Esophagus (tissue), 2 donors: ENCODE measurements around the gene OPRL1. TPM values are rescaled to one million over a fixed set of nuclear protein-coding genes. Genes with fewer than 3 reads are reported as not detected.

Experiments
- H3K27ac ChIP-seq, 2 donors: one replicate each; pipeline ENCODE4 v1.5.1; 2013; ENCODE audit warnings: low read depth in 2 of 2, mild to moderate bottlenecking in 2 of 2, inconsistent platforms in 1 of 2, low read length in 1 of 2, moderate library complexity in 1 of 2
- H3K27me3 ChIP-seq, 2 donors: one replicate each; pipeline ENCODE4 v1.6.1; 2013; ENCODE audit warnings: low read length in 2 of 2, control low read depth in 1 of 2, mild to moderate bottlenecking in 1 of 2; ENCODE audit not compliant: insufficient read depth in 2 of 2, control insufficient read depth in 1 of 2
- H3K36me3 ChIP-seq, 2 donors: one replicate each; pipeline ENCODE4 v1.6.1; 2013; ENCODE audit warnings: low read length in 1 of 2; ENCODE audit not compliant: control insufficient read depth in 2 of 2, insufficient read depth in 2 of 2
- H3K4me1 ChIP-seq, 2 donors: one replicate each; pipeline ENCODE4 v1.6.1; 2013; ENCODE audit warnings: low read length in 1 of 2; ENCODE audit not compliant: control insufficient read depth in 2 of 2, insufficient read depth in 2 of 2
- H3K4me3 ChIP-seq, 2 donors: one replicate each; pipeline ENCODE4 v1.5.1; 2013; ENCODE audit warnings: low read length in 2 of 2, mild to moderate bottlenecking in 2 of 2, low read depth in 1 of 2, moderate library complexity in 1 of 2
- H3K9me3 ChIP-seq, 2 donors: one replicate each; pipeline ENCODE4 v1.6.1; 2013; ENCODE audit warnings: mild to moderate bottlenecking in 2 of 2, low read depth in 1 of 2, low read length in 1 of 2, moderate library complexity in 1 of 2; ENCODE audit not compliant: control insufficient read depth in 2 of 2, insufficient read depth in 1 of 2
- WGBS, 2 donors: extraction: QIAGEN DNeasy Blood & Tissue Kit; methylation state at CpG; one replicate each; pipeline ENCODE4 v1.1.7; 2013; 5-methylcytosine and 5-hydroxymethylcytosine counted together
- polyA plus RNA-seq, 2 donors: library from polyadenylated mRNA; stranded (reverse); fragments of 200-250 nt; gene quantifications; one replicate each; pipeline ENCODE4 v1.2.3, GENCODE V29; 2013
- donor health status: healthy with polysubstance abuse.
- donor health status: Bipolar disorder and iron deficiency.

The OPRL1 gene
- polyA plus RNA-seq, 2 donors = 0.13 to 0.14 TPM

DNA sequence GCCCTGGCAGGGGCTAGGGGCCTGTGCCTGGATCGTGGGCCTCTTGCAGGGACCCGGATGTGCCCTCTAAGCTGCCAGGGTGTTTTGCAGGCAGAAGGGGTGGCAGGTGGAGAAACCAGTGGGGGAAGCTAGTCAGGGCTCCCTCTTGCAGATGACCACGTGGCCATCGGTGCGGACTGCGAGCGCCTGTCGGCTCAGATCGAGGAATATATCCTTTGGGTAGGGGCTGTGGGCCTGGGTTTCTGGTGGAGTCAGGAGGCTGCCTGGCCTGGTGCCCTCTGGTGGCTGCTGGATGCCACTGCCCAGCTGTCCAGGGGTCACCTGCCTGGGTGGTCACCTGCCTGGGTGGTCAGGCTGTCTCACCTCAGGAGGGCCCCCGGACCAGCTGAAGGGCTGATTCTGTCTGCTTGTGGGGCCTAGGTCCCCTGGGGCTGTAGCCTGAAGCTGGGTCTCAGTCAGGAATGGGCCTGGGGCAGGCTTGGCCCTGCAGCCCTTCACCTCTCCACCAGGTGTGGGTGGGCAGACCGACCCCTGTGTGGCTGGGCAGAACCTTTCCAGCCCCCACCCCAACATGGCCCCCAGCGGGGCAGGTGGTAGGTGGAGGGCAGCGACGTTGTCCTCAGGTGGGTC is 10.2 kb upstream of the OPRL1 start:
- H3K36me3 ChIP-seq = peaks cover 2 to 18% of the 10 kb centered on the region in 2 donors
- 70 to 71% methylated on average over 14 of the region's 14 CpGs for WGBS, 2 donors
- H3K4me3 ChIP-seq = no peak overlapping the region
- H3K27ac ChIP-seq = no peak overlapping the region
- H3K9me3 ChIP-seq = peaks cover 0 to 6% of the 10 kb centered on the region in 2 donors
- peaks cover 0 to 7% of the 10 kb centered on the region in 2 donors for H3K4me1 ChIP-seq
- no peaks in the 10 kb centered on the region for H3K27me3 ChIP-seq

GRCh38 chr20:64070244-64070993 is 9.5 kb upstream of the OPRL1 start:
- Histone ChIP-seq H3K9me3 (peaks cover 0 to 6% of the 10 kb centered on the region in 2 donors), H3K27me3 (no peaks in the 10 kb centered on the region), H3K36me3 (peaks cover 2 to 25% of the 10 kb centered on the region in 2 donors), H3K27ac (no peak overlapping the region), H3K4me3 (no peak overlapping the region), H3K4me1 (peaks cover 0 to 7% of the 10 kb centered on the region in 2 donors)
- WGBS, 2 donors = 91 to 94% methylated on average over 31 of the region's 31 CpGs

DNA sequence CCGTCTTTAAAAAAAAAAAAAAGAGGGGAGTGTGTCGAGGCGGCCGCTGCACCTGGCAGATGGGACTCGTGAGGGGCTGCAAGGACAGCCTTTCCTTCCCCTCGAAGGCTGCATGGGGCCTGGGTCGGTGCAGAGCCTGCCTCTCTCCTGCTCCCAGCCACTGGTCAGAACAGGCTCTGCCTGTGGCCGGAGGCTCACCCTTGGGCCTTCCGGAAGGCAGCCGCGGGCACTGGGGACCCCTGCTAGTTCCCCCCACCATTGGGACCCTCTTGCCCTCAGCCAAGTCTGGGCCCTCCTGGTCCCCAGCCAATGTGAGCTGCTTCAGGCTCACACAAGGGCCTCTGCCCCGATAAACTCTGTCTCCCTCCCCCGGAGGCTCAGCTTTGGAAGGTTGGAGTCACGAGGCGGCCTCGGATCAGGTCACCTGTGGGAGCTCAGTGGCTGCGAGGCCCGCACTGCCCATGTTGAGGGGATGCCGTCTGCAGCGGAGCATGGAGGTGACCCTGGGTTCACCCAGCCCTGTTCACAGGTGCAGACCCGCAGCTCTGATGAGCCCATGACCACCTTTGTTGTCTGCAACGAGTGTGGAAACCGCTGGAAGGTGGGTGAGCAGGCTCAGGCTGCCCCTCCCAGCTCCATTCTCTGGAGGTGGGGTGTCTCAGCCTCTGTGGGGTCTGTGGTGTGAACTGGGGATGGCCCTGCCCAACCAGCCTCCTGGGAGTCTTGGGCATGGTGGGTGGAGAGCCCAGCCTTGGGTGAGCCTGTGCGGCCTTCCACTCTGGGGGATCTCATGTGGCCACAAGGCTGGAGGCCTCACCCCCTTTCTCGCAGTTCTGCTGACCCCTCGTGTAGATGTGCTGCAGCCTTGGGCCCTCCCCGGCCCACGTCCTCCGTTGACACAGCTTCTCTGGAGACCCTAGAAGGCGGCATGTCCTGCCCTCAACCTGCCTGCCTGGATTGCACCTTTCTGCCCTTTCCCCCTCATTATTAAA is 8.2 kb upstream of the OPRL1 start:
- WGBS, 2 donors = 87 to 90% methylated on average over 30 of the region's 30 CpGs
- peaks cover 0 to 6% of the 10 kb centered on the region in 2 donors for H3K9me3 ChIP-seq

GRCh38 chr20:64072498-64073063 is 7.3 kb upstream of the OPRL1 start:
- Histone ChIP-seq H3K27me3 (no peaks in the 10 kb centered on the region), H3K36me3 (peaks cover 2 to 29% of the 10 kb centered on the region in 2 donors), H3K4me3 (no peak overlapping the region), H3K4me1 (peaks cover 2 to 7% of the 10 kb centered on the region in 2 donors), H3K27ac (no peak overlapping the region), H3K9me3 (peaks cover 0 to 6% of the 10 kb centered on the region in 2 donors)
- 86% methylated on average over 14 of the region's 14 CpGs for WGBS, 2 donors

More for the DNA sequence above, 8.2 kb upstream of the OPRL1 start:
- Histone ChIP-seq H3K27me3 (no peaks in the 10 kb centered on the region), H3K4me3 (no peak overlapping the region), H3K27ac (no peak overlapping the region), H3K4me1 (peaks cover 2 to 7% of the 10 kb centered on the region in 2 donors), H3K36me3 (peaks cover 2 to 29% of the 10 kb centered on the region in 2 donors)

- H3K9me3 ChIP-seq = peaks cover 0 to 6% of the 10 kb centered on the region in 2 donors
- peaks cover 2 to 11% of the 10 kb centered on the region in 2 donors for H3K4me1 ChIP-seq
- H3K36me3 ChIP-seq = peaks cover 2 to 29% of the 10 kb centered on the region in 2 donors
- H3K27me3 ChIP-seq = no peaks in the 10 kb centered on the region
- H3K4me3 ChIP-seq = no peak overlapping the region
- 90 to 96% methylated on average over 37 of the region's 37 CpGs for WGBS, 2 donors
- no peak overlapping the region for H3K27ac ChIP-seq
Observed at GRCh38 chr20:64073476-64074183, 6.3 kb upstream of the OPRL1 start.

DNA sequence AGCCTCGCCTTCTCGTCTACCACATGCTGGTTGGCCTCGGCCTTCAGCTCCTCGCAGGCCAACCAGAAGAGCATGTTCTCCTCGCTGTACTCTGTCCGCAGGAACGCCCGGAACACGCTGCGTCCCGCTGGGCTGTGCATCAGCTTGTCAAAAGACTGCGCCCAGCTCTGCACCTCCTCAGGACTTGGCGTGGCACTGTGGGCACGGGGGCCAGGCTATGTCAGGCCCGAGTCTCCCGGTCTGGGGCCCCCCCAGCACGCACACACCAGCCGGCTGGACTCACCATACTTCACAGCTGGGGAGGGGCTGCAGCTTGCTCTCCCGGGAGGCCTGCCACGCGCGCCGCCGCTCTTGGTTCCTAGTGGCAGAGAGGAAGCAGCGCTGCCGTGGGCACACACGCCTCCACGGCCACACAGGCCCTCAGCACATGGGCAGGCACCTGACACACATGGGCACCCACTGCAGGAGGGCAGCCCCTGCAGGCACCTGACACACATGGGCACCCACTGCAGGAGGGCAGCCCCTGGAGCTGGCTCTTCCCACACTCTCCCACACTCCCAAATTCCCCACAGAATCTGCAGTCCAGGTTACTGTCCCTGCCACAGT is 5.6 kb upstream of the OPRL1 start:
- WGBS, 2 donors = 71 to 82% methylated on average over 28 of the region's 28 CpGs
- Histone ChIP-seq H3K36me3 (peaks cover 2 to 29% of the 10 kb centered on the region in 2 donors), H3K9me3 (peaks cover 0 to 6% of the 10 kb centered on the region in 2 donors), H3K4me1 (peaks cover 5 to 17% of the 10 kb centered on the region in 2 donors), H3K27me3 (no peaks in the 10 kb centered on the region), H3K27ac (no peak overlapping the region), H3K4me3 (no peak overlapping the region)

GRCh38 chr20:64074963-64075362 is 4.9 kb upstream of the OPRL1 start:
- Histone ChIP-seq H3K4me1 (peaks cover 5 to 17% of the 10 kb centered on the region in 2 donors), H3K9me3 (peaks cover 0 to 6% of the 10 kb centered on the region in 2 donors), H3K27ac (no peak overlapping the region), H3K36me3 (peaks cover 2 to 29% of the 10 kb centered on the region in 2 donors), H3K4me3 (no peak overlapping the region), H3K27me3 (no peaks in the 10 kb centered on the region)
- WGBS, 2 donors = 92 to 93% methylated on average over 8 of the region's 8 CpGs

DNA sequence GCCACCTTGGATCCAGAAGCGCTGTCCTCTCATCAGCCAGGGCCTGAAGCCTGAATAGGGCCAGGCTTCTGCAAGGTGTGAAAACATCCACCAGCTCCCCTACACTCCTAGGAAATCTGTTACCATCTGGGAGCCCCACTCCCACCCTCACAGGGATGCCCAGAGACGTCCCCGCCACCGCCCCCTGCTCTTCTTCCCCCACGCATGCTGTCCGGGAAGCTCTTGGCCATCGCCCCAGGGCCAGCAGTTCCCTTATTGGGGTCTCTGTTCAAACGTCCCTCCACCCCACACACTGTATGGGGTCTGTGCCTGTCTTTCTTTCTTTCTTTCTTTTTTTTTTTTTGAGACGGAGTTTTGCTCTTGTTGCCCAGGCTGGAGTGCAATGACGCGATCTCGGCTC is 4.3 kb upstream of the OPRL1 start:
- Histone ChIP-seq H3K4me1 (peaks cover 5 to 19% of the 10 kb centered on the region in 2 donors), H3K4me3 (no peak overlapping the region), H3K36me3 (peaks cover 2 to 29% of the 10 kb centered on the region in 2 donors), H3K27me3 (no peaks in the 10 kb centered on the region), H3K27ac (no peak overlapping the region), H3K9me3 (peaks cover 0 to 6% of the 10 kb centered on the region in 2 donors)
- WGBS, 2 donors = 91 to 92% methylated on average over 12 of the region's 12 CpGs
